IPS-NIHi11 (cell line): ENCODE data around the gene ZNF354C.
"Not testable (repeated sequence)": the region's sequence is repeated elsewhere in the genome, so short reads cannot be mapped to it uniquely, and the experiment has no call there.

Experiments used
- DNase-seq: peaks from one replicate; pipeline ENCODE4 v3.0.0; 2012; ENCODE audit warnings: mixed read lengths, low spot score

Gene ZNF354C

DNA sequence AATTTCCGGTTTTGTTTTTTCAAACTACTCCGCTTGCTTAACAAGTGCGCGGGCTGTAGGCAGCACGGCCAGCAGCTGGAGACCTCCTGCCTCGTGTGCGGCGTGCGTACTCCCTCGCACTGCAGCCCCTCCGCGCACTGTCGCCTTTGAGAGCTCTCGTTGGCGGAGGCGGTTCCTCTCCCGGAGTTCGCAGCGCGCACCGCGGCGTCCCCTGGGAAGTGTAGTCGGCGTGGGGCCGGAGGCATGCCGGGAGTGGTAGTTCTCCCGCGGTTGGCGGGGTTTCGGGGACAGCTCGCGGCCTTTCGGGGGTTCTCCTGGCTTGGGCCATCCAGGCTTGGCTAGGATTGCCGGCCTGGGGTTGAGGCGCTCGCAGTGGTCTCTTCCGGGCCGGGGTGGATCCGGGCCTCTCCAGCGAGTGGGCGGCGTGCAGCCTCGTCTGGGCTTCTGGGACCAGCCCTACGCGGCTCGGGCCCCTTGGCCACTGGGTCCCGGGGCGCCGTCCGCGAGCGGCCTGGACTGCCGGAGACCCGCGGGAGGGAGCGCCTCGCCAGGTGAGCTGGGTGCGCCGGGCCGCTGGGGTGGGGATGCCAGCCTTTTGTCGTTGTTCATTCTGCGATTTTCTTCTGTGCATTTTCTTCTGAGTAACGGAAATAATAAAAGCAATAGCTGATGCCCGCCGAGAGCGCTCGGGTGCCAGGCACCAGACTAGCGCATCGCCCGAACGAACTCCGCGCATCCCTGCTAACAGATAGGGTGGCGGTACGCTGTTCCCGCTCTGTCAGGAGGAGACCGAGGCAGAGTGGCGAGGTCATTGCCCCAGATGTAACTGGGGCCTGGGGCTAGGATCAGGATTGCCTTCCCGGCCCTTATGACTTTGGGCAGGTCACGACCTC is at the start of gene ZNF354C:
Gene ZNF354C, plus strand, starts transcription at position 258 of the 893 bp plus-strand sequence. CDS start 1,696 bp downstream, outside the sequence.
- DNase-seq, result peak; percentile 90

DNA sequence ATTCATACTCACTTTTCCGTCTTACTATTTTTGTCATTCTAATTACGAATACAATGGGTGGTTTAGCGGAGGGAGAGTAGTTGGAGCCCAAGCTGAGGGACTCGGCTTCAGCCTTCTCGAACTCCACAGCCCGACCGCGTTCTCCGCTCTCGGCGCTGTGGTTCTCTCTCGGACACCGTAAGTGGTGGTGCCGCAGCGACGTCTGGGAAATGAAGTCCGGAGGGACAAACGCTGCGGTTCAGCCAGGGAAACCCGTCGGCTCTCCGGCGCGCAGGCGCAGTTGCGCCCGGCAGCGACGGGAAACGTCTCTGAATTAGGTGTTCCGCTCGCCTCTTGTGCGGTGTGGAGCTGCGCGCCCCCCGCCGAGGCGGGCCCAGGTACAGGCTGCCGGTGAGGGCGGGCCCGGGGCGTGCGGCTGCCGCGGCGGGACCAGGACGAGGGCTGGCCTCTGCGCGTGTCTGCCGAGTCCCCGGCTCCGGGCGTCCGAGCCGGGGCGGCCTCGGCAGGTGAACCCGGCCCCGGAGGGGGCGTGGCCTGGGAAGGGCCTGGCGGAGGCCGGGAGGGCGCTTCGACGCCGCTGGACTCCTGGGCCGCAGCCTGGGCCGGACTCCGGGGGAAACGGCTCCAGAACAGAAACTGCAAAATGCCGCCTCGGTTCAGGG is 36.5 kb upstream of the ZNF354C start, which contains the start of gene ZNF879:
Gene ZNF879, plus strand, starts transcription at position 277 of the 662 bp plus-strand sequence. CDS start 1,201 bp downstream, outside the sequence.
- peak; percentile 92 for DNase-seq

GRCh38 chr5:179033004-179033580 is 27.1 kb upstream of the ZNF354C start:
- no peak for DNase-seq

GRCh38 chr5:179044765-179045164 is 15.4 kb upstream of the ZNF354C start:
- DNase-seq, result no peak

DNA sequence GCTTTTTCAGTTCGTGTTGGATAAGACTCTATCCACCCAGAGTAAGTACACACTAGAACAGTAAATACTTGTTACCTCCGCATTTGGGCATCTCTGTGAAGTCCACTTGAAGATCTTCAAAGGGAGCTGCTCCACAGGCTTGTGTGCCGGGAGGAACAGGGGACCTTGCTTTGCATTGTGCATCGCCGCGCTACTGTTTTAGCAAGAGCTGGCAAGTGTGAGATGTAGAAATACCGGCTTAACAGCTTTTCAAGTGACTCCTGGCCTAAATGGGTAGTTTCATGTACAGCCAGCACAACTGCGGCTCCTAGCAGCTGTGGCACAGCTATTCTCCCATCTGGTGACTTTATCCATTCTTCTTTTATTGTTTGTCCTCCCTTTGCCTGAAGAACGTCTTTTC is 8.4 kb upstream of the ZNF354C start:
- DNase-seq, result no peak

DNA sequence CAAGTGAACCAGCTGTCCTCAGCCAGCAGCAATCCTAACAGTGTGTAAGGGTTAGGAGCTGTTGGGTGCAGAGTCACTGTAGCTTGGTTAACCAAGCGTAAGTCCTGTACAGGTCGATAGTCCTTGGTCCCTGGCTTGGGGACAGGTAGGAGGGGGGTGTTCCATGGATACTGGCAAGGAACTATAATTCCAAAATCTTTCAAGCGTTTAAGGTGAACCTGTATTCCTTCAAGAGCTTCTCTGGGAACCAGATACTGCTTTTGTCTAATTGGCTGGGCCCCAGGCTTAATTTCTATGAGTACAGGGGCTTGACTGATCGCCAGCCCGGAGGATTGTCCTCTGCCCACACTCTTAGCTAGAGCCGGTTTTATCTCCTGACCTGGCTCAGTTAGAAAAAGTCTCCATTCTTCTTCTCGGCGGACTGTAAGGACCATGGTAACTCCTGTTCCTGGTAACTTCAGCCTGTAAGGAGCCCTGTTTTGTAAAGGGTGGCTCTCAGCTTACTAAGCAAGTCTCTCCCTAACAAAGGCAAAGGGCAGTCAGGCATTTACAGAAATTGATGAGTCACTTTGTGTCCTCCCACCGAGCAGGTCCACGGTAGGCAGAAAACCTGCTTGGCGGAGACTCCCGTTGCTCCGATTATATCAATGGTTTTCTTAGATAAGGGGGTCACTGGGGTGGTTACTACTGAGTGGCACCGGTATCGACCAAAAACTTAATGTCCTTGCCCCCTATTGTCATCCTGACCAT is 6.0 kb upstream of the ZNF354C start:
- no peak for DNase-seq

GRCh38 chr5:179054876-179055275 is 5.3 kb upstream of the ZNF354C start:
- DNase-seq, result no peak

- DNase-seq, result no peak
Observed at GRCh38 chr5:179055436-179055835, 4.7 kb upstream of the ZNF354C start.

DNA sequence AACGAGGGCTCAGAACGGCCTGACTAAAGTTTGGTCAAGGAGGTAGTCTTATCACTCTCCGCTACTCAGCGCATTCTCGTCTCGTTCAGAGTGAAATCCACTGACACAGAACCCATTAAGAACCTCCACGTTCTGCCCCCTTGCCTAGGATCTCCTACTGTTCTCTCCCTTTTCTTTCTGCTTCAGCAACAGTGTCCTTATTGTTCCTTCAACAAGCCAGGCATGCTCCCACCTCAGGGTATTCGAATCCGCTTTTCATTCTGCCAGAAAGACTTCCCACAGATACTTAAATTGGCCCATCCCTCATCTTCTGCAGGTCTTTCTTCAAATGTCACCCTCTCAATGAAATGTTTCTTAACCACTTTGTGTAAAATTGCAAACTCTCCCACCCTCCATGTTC is 4.3 kb upstream of the ZNF354C start:
- DNase-seq, result no peak

DNA sequence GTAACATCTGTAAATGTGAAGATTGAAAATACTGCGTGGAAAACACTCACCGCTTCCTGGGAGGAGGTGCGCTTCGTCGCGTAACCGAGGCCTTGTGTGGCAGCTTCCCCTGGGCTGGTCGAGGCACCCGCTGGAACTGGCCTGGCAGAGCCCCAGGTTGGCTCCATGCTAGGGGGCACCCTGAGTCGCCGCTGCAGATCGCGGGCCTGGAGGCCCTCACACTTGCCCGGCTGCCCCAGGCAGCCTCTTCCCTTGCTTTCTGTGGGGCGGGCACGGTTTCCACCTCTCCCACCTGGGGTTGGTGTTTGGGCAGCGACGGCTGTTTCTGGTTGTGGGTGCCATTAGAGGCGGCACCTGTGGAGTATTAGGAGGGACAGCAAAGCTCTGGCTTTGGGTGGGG is 852 bp downstream of the ZNF354C start:
- peak; percentile 8 for DNase-seq

DNA sequence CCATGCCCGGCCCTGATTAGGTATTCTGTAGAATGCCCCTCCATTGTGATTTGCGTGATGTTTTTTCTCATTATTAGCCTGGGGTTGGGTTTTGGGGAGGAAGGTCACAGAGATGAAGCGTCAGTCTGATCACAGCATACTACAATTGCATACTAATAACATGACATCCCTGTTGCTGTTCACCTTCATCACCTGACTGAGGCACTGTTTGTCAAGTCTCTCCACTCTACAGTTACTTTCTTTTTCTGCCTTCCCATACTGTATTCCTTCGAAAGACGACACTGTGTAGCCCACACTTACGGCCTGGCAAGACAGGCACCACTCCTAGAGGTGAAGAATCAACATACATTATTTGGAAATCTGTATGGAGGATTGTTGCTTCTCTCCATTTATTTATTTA is 5.5 kb downstream of the ZNF354C start:
- no peak for DNase-seq

GRCh38 chr5:179079165-179079987 is 19.2 kb downstream of the ZNF354C start:
- DNase-seq, result no peak

- DNase-seq, result no peak
Observed at GRCh38 chr5:179080724-179081123, 20.6 kb downstream of the ZNF354C start.

DNA sequence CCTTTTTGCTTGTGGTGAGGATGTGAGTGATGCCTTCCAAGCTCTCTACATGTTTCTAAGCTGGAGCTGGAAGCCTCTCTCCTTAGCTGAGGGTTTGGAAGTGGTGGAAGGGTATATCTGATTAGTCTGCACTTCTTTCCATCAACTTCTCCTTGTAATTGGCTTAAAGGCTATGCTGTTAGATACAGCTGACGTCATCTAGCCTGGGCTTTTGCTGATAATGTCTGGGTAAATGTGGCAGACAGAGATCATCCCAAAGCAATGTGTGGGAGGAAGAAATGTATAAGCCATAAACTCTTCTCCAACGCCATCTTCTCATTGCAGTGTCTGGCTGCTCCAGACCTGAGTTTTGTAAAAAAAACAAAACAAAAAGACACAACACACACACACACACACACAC is 29.3 kb downstream of the ZNF354C start:
- DNase-seq, result no peak

- DNase-seq, result not testable (repeated sequence)
Observed at GRCh38 chr5:179101282-179101681, 41.1 kb downstream of the ZNF354C start.

DNA sequence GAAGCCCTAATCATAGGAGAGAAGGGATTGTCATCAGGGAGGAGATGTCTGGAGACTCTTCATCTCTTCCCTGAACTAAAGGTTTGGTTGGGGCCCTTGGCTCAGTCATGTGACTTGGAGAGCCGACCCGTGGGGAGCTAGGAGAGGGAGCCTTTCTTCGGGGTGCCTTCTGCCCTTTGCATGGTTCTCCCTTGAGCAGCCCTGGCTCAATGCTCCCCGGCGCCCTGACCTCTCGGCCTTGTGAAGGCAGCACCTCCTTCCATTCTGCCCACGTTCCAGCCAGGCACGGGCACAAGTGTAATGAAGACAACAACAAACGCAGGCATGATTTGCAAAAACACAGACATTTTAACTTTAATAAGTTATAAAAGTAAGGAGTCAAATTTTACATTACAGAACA is 50.4 kb downstream of the ZNF354C start:
- DNase-seq, result no peak

DNA sequence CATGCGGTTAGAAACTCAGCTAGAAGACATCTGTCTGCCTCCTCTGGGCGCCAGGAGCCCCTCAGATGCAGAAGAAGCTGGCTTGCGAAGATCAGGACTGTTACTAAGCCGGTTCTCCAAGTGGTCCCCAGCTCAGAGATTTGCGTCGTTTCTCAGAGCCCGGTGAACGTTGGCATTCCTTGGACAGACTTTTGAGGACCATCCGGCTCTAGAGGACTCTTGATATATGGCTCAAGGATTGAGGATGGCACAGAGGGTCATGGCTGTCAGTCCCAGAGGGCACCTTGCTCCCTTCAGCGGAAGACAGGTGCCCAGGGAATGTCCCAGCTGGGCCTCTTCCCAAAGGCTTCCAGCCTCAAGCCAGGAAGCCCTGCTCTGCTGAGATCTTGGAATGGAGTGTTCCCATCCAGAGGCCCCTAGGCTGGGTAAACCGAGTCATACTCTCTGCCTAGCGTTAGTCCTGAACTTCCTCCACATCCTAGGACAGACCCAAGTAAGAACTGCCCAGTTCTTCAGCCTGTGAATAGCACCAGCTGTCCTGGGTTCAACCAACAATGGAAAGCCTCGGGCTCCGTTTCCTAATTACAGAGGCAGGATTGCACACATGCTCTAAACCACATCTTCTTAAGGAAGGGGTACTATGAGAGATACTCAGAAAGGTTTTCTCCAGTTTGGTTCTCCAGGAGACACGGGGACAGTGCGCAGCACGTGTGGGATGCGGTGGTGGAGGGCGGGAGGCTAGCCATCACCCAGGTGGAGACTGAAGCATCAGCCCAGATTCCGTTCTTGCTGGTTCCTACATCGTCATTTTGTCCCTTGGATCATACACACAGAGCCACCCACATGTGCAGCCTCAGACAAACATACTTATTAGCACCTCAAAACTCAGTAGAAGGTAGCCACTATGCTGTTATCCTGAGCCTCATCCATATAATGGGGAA is 51.4 kb downstream of the ZNF354C start:
- no peak for DNase-seq

DNA sequence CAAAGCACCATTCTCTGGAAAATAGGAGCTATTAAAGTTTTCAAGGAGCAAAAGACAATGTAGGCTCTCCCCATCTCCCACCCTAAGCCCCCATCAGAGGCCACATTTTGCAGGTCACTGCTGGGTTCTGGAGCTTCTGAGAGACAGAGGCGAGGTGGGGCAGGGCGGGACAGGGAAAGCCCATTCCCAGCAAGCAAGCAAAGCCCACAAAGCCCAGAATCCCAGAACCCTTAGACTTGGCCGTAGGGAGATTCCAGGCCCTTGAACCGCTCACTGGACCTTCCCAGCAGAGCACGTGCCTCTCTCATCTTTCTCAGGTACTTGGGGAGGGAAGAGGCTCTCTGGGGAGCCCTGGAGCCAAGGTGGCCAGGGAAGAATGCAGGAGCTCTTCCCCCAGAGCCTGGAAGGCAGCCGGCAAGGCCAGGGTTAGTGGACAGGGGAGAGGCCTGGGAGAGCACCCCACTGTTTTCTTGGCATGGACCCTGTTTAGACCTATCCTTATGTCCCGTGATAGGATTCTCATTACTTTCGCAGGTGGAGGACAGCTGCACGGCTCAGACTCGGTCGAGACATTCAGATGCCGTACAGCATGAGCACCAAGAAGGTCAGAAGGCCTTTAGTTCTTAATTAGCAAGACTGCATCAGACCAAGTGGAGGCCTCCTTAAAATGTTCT is 52.4 kb downstream of the ZNF354C start:
- no peak for DNase-seq

- DNase-seq, result no peak
Observed at GRCh38 chr5:179113143-179113530, 53.0 kb downstream of the ZNF354C start.
